ENCODE measurements around the gene SHCBP1L.

The SHCBP1L gene

DNA sequence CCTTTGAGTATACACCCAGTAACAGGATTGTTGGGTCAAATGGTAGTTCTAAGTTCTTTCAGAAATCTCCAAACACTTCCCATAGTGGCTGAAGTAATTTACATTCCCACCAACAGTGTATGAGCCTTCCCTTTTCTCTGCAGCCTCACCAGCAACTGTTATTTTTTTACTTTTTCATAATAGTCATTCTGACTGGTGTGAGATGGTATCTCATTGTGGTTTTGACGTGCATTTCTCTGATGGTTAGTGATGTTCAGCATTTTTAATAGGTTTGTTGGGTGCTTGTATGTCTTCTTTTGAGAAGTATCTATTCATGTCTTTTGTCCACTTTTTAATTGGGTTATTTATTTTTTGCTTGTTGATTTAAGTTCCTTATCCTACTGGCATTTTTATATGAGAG lies 43.9 kb upstream of the SHCBP1L start:
- H2BK120ac ChIP-seq (ENCODE audit: low read depth, low read length) = no peak overlapping the region
- no peak for DNase-seq (ENCODE audit: low spot score)
- H3K14ac ChIP-seq (ENCODE audit: low read length) = no peak overlapping the region
- H2AK5ac ChIP-seq (ENCODE audit: low read depth, low read length) = no peak overlapping the region
- no peaks in the 10 kb centered on the region for H3K4me1 ChIP-seq (ENCODE audit: control insufficient read depth in 2 of 2, insufficient read depth in 1 of 2, low read depth in 1 of 2, low read length in 2 of 2)
- H4K91ac ChIP-seq (ENCODE audit: low read depth, low read length, poor library complexity) = no peak overlapping the region
- no peak overlapping the region for H3K9ac ChIP-seq (ENCODE audit: low read depth, low read length, poor library complexity)
- no peaks in the 10 kb centered on the region for H3K9me3 ChIP-seq (replicated peaks in 1 of 2; ENCODE audit: control insufficient read depth in 2 of 2, insufficient read depth in 1 of 2, low read depth in 1 of 2, low read length in 2 of 2)
- H4K8ac ChIP-seq (ENCODE audit: low read depth, low read length) = no peak overlapping the region
- no peak overlapping the region for H3K4me2 ChIP-seq (ENCODE audit: insufficient read depth, low read length, poor library complexity, severe bottlenecking)
- no peaks in the 10 kb centered on the region for H3K27me3 ChIP-seq (ENCODE audit: control insufficient read depth in 3 of 3, insufficient read depth in 3 of 3, low read depth in 1 of 3, low read length in 3 of 3)
- no peak overlapping the region for H2BK15ac ChIP-seq (ENCODE audit: low read length)
- H3K36me3 ChIP-seq (replicated peaks in 1 of 2; ENCODE audit: control insufficient read depth in 2 of 2, insufficient read depth in 2 of 2, low read length in 2 of 2) = no peaks in the 10 kb centered on the region
- no peak overlapping the region for H3K27ac ChIP-seq (replicated peaks; ENCODE audit: low read length)
- no peak overlapping the region for H2BK12ac ChIP-seq (ENCODE audit: low read length)
- H3K79me1 ChIP-seq (ENCODE audit: low read depth, low read length) = no peaks in the 10 kb centered on the region
- no CpG with 5 or more reads among the region's 1 CpG for WGBS, 2 donors (ENCODE audit: extremely low coverage in 2 of 2, insufficient read length in 2 of 2, insufficient replicate concordance in 1 of 2)
- no peak overlapping the region for H3K18ac ChIP-seq (ENCODE audit: low read length)
- H3K4me3 ChIP-seq (ENCODE audit: low read length in 2 of 2) = no peak overlapping the region
- H3K4ac ChIP-seq (ENCODE audit: low read length) = no peak overlapping the region
- no peak overlapping the region for H2AFZ ChIP-seq (ENCODE audit: low read length)
- H2BK5ac ChIP-seq (ENCODE audit: low read length) = no peak overlapping the region
- H3K23ac ChIP-seq (ENCODE audit: low read depth, low read length, poor library complexity) = no peak overlapping the region

DNA sequence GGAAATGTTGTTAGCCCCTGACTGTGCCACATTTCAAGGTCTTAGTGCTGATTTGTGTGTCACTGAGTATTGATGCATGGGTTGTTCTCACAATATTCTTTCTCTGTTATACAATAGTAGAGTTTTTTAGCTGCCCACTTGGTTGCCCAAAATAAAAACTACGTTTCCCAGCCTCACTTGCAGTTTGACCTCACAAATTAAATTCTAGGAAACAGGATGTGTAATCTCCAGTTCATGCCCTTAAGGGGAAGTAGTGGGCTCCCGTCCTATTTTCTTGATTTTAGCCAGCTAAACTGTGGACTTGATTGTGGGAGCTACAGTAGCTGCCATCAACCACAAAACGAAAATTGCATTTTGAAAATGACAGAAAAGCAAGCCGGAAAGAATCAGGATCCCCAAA lies 42.9 kb upstream of the SHCBP1L start:
- Histone ChIP-seq H3K27ac (replicated peaks; ENCODE audit: low read length) (no peak overlapping the region), H2BK5ac (ENCODE audit: low read length) (no peak overlapping the region), H3K79me1 (ENCODE audit: low read depth, low read length) (no peaks in the 10 kb centered on the region), H3K4me2 (ENCODE audit: insufficient read depth, low read length, poor library complexity, severe bottlenecking) (no peak overlapping the region), H2BK15ac (ENCODE audit: low read length) (no peak overlapping the region), H3K4me3 (ENCODE audit: low read length in 2 of 2) (no peak overlapping the region), H3K23ac (ENCODE audit: low read depth, low read length, poor library complexity) (no peak overlapping the region), H3K14ac (ENCODE audit: low read length) (no peak overlapping the region), H4K8ac (ENCODE audit: low read depth, low read length) (no peak overlapping the region), H3K36me3 (replicated peaks in 1 of 2; ENCODE audit: control insufficient read depth in 2 of 2, insufficient read depth in 2 of 2, low read length in 2 of 2) (no peaks in the 10 kb centered on the region), H3K9ac (ENCODE audit: low read depth, low read length, poor library complexity) (no peak overlapping the region), H2BK12ac (ENCODE audit: low read length) (no peak overlapping the region), H3K4ac (ENCODE audit: low read length) (no peak overlapping the region), H2AK5ac (ENCODE audit: low read depth, low read length) (no peak overlapping the region), H3K9me3 (replicated peaks in 1 of 2; ENCODE audit: control insufficient read depth in 2 of 2, insufficient read depth in 1 of 2, low read depth in 1 of 2, low read length in 2 of 2) (no peaks in the 10 kb centered on the region), H3K27me3 (ENCODE audit: control insufficient read depth in 3 of 3, insufficient read depth in 3 of 3, low read depth in 1 of 3, low read length in 3 of 3) (no peaks in the 10 kb centered on the region), H2BK120ac (ENCODE audit: low read depth, low read length) (no peak overlapping the region), H2AFZ (ENCODE audit: low read length) (no peak overlapping the region), H3K18ac (ENCODE audit: low read length) (no peak overlapping the region), H3K4me1 (ENCODE audit: control insufficient read depth in 2 of 2, insufficient read depth in 1 of 2, low read depth in 1 of 2, low read length in 2 of 2) (no peaks in the 10 kb centered on the region), H4K91ac (ENCODE audit: low read depth, low read length, poor library complexity) (no peak overlapping the region)
- WGBS, 2 donors (ENCODE audit: extremely low coverage in 2 of 2, insufficient read length in 2 of 2, insufficient replicate concordance in 1 of 2) = no CpG with 5 or more reads among the region's 4 CpGs
- DNase-seq (ENCODE audit: low spot score) = no peak

DNA sequence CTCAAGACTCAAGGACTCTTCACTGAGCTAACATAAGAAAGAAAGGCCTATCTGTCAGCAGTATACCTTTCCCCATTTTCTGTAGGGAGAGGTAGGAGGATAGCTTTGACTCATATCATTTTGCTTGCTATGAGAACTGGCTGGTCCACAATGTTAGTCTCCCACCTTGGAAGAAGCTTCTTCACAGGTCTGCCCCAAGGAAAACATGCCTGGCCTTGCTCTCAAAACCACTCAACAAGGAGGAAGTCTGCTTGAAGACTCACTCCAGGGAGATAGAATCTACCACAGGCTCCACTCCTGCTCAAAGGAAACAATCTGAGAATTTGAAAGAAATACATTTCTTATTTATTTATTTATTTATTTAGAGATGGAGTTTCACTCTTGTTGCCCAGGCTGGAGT lies 40.8 kb upstream of the SHCBP1L start:
- H2AFZ ChIP-seq (ENCODE audit: low read length) = no peak overlapping the region
- no peak overlapping the region for H2AK5ac ChIP-seq (ENCODE audit: low read depth, low read length)
- no peak overlapping the region for H3K14ac ChIP-seq (ENCODE audit: low read length)
- no peak overlapping the region for H4K8ac ChIP-seq (ENCODE audit: low read depth, low read length)
- no peaks in the 10 kb centered on the region for H3K27me3 ChIP-seq (ENCODE audit: control insufficient read depth in 3 of 3, insufficient read depth in 3 of 3, low read depth in 1 of 3, low read length in 3 of 3)
- no peaks in the 10 kb centered on the region for H3K79me1 ChIP-seq (ENCODE audit: low read depth, low read length)
- H3K36me3 ChIP-seq (replicated peaks in 1 of 2; ENCODE audit: control insufficient read depth in 2 of 2, insufficient read depth in 2 of 2, low read length in 2 of 2) = no peaks in the 10 kb centered on the region
- H2BK12ac ChIP-seq (ENCODE audit: low read length) = no peak overlapping the region
- H2BK15ac ChIP-seq (ENCODE audit: low read length) = no peak overlapping the region
- no peak overlapping the region for H3K18ac ChIP-seq (ENCODE audit: low read length)
- H3K4me2 ChIP-seq (ENCODE audit: insufficient read depth, low read length, poor library complexity, severe bottlenecking) = no peak overlapping the region
- DNase-seq (ENCODE audit: low spot score) = no peak
- no peak overlapping the region for H2BK5ac ChIP-seq (ENCODE audit: low read length)
- no peaks in the 10 kb centered on the region for H3K9me3 ChIP-seq (replicated peaks in 1 of 2; ENCODE audit: control insufficient read depth in 2 of 2, insufficient read depth in 1 of 2, low read depth in 1 of 2, low read length in 2 of 2)
- H3K4ac ChIP-seq (ENCODE audit: low read length) = no peak overlapping the region
- H4K91ac ChIP-seq (ENCODE audit: low read depth, low read length, poor library complexity) = no peak overlapping the region
- peaks cover 0 to 3% of the 10 kb centered on the region in 2 donors for H3K4me1 ChIP-seq (ENCODE audit: control insufficient read depth in 2 of 2, insufficient read depth in 1 of 2, low read depth in 1 of 2, low read length in 2 of 2)
- H3K4me3 ChIP-seq (ENCODE audit: low read length in 2 of 2) = no peak overlapping the region
- no peak overlapping the region for H3K27ac ChIP-seq (replicated peaks; ENCODE audit: low read length)
- no peak overlapping the region for H3K23ac ChIP-seq (ENCODE audit: low read depth, low read length, poor library complexity)
- no peak overlapping the region for H2BK120ac ChIP-seq (ENCODE audit: low read depth, low read length)
- H3K9ac ChIP-seq (ENCODE audit: low read depth, low read length, poor library complexity) = no peak overlapping the region

DNA sequence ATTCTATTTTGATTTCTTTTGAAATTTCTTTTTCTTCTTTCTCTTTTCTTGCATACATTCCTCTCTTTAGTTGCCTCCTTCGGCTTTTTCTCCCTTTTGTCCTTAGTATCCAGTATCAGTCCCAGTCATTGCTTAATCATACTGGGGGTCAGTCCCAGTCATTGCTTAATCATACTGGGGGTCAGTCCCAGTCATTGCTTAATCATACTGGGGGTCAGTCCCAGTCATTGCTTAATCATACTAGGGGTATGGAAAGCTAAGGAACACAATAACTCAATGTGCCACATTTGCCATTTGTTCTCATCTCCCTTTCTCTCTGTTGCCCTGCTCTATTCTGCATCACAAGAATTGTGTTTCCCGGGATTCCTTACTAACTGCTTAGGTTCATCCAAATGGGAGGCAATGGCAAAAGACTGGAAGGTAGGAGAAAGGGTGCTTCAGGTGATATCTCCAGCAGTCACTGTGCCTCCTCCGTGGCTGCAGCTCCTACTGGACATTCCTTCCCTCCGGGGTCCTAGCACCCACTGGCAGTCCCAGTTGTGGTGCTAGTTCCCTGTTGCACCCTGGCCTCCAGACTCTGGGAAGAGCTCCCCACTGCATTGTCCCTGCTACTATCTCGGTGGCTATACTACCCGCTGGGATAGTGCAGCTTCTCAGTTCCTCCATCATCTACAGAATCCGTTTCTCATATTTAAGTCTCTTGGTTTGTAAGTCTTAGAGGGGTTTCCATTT lies 37.6 kb upstream of the SHCBP1L start:
- no peak overlapping the region for H3K23ac ChIP-seq (ENCODE audit: low read depth, low read length, poor library complexity)
- DNase-seq (ENCODE audit: low spot score) = no peak
- peak overlapping the region; percentile 35 for H2BK12ac ChIP-seq (ENCODE audit: low read length)
- H3K4me2 ChIP-seq (ENCODE audit: insufficient read depth, low read length, poor library complexity, severe bottlenecking) = no peak overlapping the region
- H3K79me1 ChIP-seq (ENCODE audit: low read depth, low read length) = no peaks in the 10 kb centered on the region
- no peak overlapping the region for H3K4ac ChIP-seq (ENCODE audit: low read length)
- no peak overlapping the region for H3K4me3 ChIP-seq (ENCODE audit: low read length in 2 of 2)
- H2AK5ac ChIP-seq (ENCODE audit: low read depth, low read length) = no peak overlapping the region
- peaks cover 0 to 3% of the 10 kb centered on the region in 2 donors for H3K4me1 ChIP-seq (ENCODE audit: control insufficient read depth in 2 of 2, insufficient read depth in 1 of 2, low read depth in 1 of 2, low read length in 2 of 2)
- no peaks in the 10 kb centered on the region for H3K27me3 ChIP-seq (ENCODE audit: control insufficient read depth in 3 of 3, insufficient read depth in 3 of 3, low read depth in 1 of 3, low read length in 3 of 3)
- H2BK5ac ChIP-seq (ENCODE audit: low read length) = no peak overlapping the region
- no peak overlapping the region for H2BK120ac ChIP-seq (ENCODE audit: low read depth, low read length)
- peak overlapping the region; percentile 3 for H3K14ac ChIP-seq (ENCODE audit: low read length)
- H3K9me3 ChIP-seq (replicated peaks in 1 of 2; ENCODE audit: control insufficient read depth in 2 of 2, insufficient read depth in 1 of 2, low read depth in 1 of 2, low read length in 2 of 2) = no peaks in the 10 kb centered on the region
- H3K9ac ChIP-seq (ENCODE audit: low read depth, low read length, poor library complexity) = no peak overlapping the region
- no CpG with 5 or more reads among the region's 7 CpGs for WGBS, 2 donors (ENCODE audit: extremely low coverage in 2 of 2, insufficient read length in 2 of 2, insufficient replicate concordance in 1 of 2)
- H3K36me3 ChIP-seq (replicated peaks in 1 of 2; ENCODE audit: control insufficient read depth in 2 of 2, insufficient read depth in 2 of 2, low read length in 2 of 2) = no peaks in the 10 kb centered on the region
- no peak overlapping the region for H3K27ac ChIP-seq (replicated peaks; ENCODE audit: low read length)
- H4K91ac ChIP-seq (ENCODE audit: low read depth, low read length, poor library complexity) = no peak overlapping the region
- no peak overlapping the region for H4K8ac ChIP-seq (ENCODE audit: low read depth, low read length)
- peak overlapping the region; percentile 50 for H3K18ac ChIP-seq (ENCODE audit: low read length)
- no peak overlapping the region for H2BK15ac ChIP-seq (ENCODE audit: low read length)
- H2AFZ ChIP-seq (ENCODE audit: low read length) = peak overlapping the region; percentile 21
